ENCODE measurements around the gene GPLD1.
"Not testable (repeated sequence)": the region's sequence is repeated elsewhere in the genome, so short reads cannot be mapped to it uniquely, and the experiment has no call there.

GPLD1 gene

GRCh38 chr6:24453921-24454320 lies 35.5 kb downstream of the GPLD1 start:
- no peak for DNase-seq

- no peak for DNase-seq
Observed at GRCh38 chr6:24451581-24452388, 37.6 kb downstream of the GPLD1 start.

GRCh38 chr6:24448828-24449525 lies 40.4 kb downstream of the GPLD1 start:
- no peak for DNase-seq

GRCh38 chr6:24448396-24448795 lies 41.0 kb downstream of the GPLD1 start:
- DNase-seq, result no peak

GRCh38 chr6:24446670-24447069 lies 42.7 kb downstream of the GPLD1 start:
- DNase-seq, result no peak

- no peak for DNase-seq
Observed at GRCh38 chr6:24445704-24446103, 43.7 kb downstream of the GPLD1 start.

GRCh38 chr6:24444588-24444987 lies 44.8 kb downstream of the GPLD1 start:
- no peak for DNase-seq

- no peak for DNase-seq
Observed at GRCh38 chr6:24441599-24441904, 47.8 kb downstream of the GPLD1 start.

GRCh38 chr6:24440897-24441598 lies 48.3 kb downstream of the GPLD1 start:
- no peak for DNase-seq

- DNase-seq, result no peak
Observed at GRCh38 chr6:24439858-24440539, 49.4 kb downstream of the GPLD1 start.

GRCh38 chr6:24436979-24437378 lies 52.4 kb downstream of the GPLD1 start:
- DNase-seq, result no peak

GRCh38 chr6:24432611-24433010 lies 56.8 kb downstream of the GPLD1 start:
- DNase-seq, result no peak

GRCh38 chr6:24431045-24431451 lies 58.3 kb downstream of the GPLD1 start:
- DNase-seq, result no peak

- no peak for DNase-seq
Observed at GRCh38 chr6:24430086-24430485, 59.3 kb downstream of the GPLD1 start.

- no peak for DNase-seq
Observed at GRCh38 chr6:24429146-24429545, 60.2 kb downstream of the GPLD1 start.

- no peak for DNase-seq
Observed at GRCh38 chr6:24428615-24429014, 60.8 kb downstream of the GPLD1 start.

GRCh38 chr6:24426729-24427446 lies 62.5 kb downstream of the GPLD1 start:
- DNase-seq, result no peak

- no peak for DNase-seq
Observed at GRCh38 chr6:24425091-24425490, 64.3 kb downstream of the GPLD1 start.

- DNase-seq, result no peak
Observed at GRCh38 chr6:24419526-24419925, 69.9 kb downstream of the GPLD1 start.

GRCh38 chr6:24415753-24416152 lies 73.6 kb downstream of the GPLD1 start:
- DNase-seq, result no peak

GRCh38 chr6:24414531-24414930 lies 74.8 kb downstream of the GPLD1 start:
- not testable (repeated sequence) for DNase-seq

- DNase-seq, result no peak
Observed at GRCh38 chr6:24412294-24412693, 77.1 kb downstream of the GPLD1 start.

GRCh38 chr6:24410622-24411021 lies 78.8 kb downstream of the GPLD1 start:
- no peak for DNase-seq

Measured in activated CD4-positive, CD25-positive, alpha-beta regulatory T cell treated with anti-CD3 and anti-CD28 coated beads, Interleukin-2, amount 50 U/mL, for 72 hours (primary cell).